IMR-90 (cell line): Measurements from ENCODE around the gene MAML1. TPM values are rescaled to one million over a fixed set of nuclear protein-coding genes. Genes with fewer than 3 reads are reported as not detected.

Experiments used
- ATAC-seq: fragments of 200-7000 bp; cut with Tn5 transposase; 2 replicates; pipeline ENCODE4 v1.9.1; 2020; ENCODE audit warnings: low read depth, mild to moderate bottlenecking, moderate library complexity
- BruUV-seq: library from RNA; stranded (reverse); fragments of 400-500 nt; replicated peaks from 2 replicates; lab custom pipeline; 2021; lab: Mats Ljungman, UMichigan
- CTCF ChIA-PET: fragments of 300-600 bp; formaldehyde crosslinking; extraction: SDS; loops from one replicate; lab custom pipeline; 2021; ENCODE audit warnings: antibody characterized with exemption; lab: Yijun Ruan, JAX
- POLR2A ChIA-PET: fragments of 300-600 bp; sonication (Branson Sonifier 250); formaldehyde crosslinking; loops from one replicate; lab custom pipeline; 2022; ENCODE audit warnings: antibody characterized with exemption; ENCODE audit not compliant: unreplicated experiment; lab: Charles Lee
- DNase-seq: peaks from one replicate; pipeline ENCODE4 v3.0.0; 2013
- H2AFZ ChIP-seq: replicated peaks from 2 replicates; pipeline ENCODE3; 2013; ENCODE audit warnings: low read length, mild to moderate bottlenecking; ENCODE audit not compliant: poor library complexity
- H2AK5ac ChIP-seq: 2 replicates; pipeline ENCODE4 v1.6.1; 2013; ENCODE audit warnings: low read depth, low read length, inconsistent platforms
- H2AK9ac ChIP-seq: replicated peaks from 2 replicates; pipeline ENCODE3; 2013; ENCODE audit warnings: mild to moderate bottlenecking, low read depth, low read length, moderate library complexity; ENCODE audit not compliant: poor library complexity
- H2BK120ac ChIP-seq: 2 replicates; pipeline ENCODE4 v1.6.1; 2013; ENCODE audit warnings: low read depth, low read length, inconsistent platforms
- H2BK15ac ChIP-seq: 3 replicates; pipeline ENCODE4 v1.6.1; 2013; ENCODE audit warnings: low read depth, low read length, inconsistent platforms
- H2BK20ac ChIP-seq: 2 replicates; pipeline ENCODE4 v1.6.1; 2013; ENCODE audit warnings: low read depth, mild to moderate bottlenecking, inconsistent platforms, low read length, moderate library complexity
- H2BK5ac ChIP-seq: 2 replicates; pipeline ENCODE4 v1.6.1; 2013; ENCODE audit warnings: mild to moderate bottlenecking, low read depth, low read length, inconsistent platforms; ENCODE audit not compliant: poor library complexity, severe bottlenecking
- H3K14ac ChIP-seq: replicated peaks from 2 replicates; pipeline ENCODE4 v1.6.1; 2013; ENCODE audit warnings: low read depth, low read length, inconsistent platforms
- H3K18ac ChIP-seq: 2 replicates; pipeline ENCODE4 v1.6.1; 2013; ENCODE audit warnings: low read depth, low read length, control low read depth
- H3K23ac ChIP-seq: 2 replicates; pipeline ENCODE4 v1.6.1; 2013; ENCODE audit warnings: low read depth, low read length, inconsistent platforms
- H3K27ac ChIP-seq: 2 replicates; pipeline ENCODE4 v1.5.1; 2013; ENCODE audit warnings: mild to moderate bottlenecking, control low read depth, low read length; ENCODE audit not compliant: insufficient read depth
- H3K27me3 ChIP-seq: 2 replicates; pipeline ENCODE4 v1.6.1; 2013; ENCODE audit warnings: low read length; ENCODE audit not compliant: control insufficient read depth, insufficient read depth
- H3K36me3 ChIP-seq: 2 replicates; pipeline ENCODE4 v1.6.1; 2013; ENCODE audit warnings: low read length, mixed read lengths; ENCODE audit not compliant: control insufficient read depth, insufficient read depth
- H3K4ac ChIP-seq: 2 replicates; pipeline ENCODE4 v1.6.1; 2013; ENCODE audit warnings: low read depth, low read length, inconsistent platforms
- H3K4me1 ChIP-seq: 2 replicates; pipeline ENCODE4 v1.6.1; 2013; ENCODE audit warnings: low read length, mixed read lengths; ENCODE audit not compliant: control insufficient read depth, insufficient read depth
- H3K4me2 ChIP-seq: 2 replicates; pipeline ENCODE4 v1.6.1; 2013; ENCODE audit warnings: low read depth, mild to moderate bottlenecking, control low read depth, low read length, moderate library complexity
- H3K4me3 ChIP-seq: 2 replicates; pipeline ENCODE4 v1.5.1; 2013; ENCODE audit warnings: low read depth, mild to moderate bottlenecking, control low read depth, low read length, moderate library complexity; ENCODE audit not compliant: insufficient read depth
- H3K56ac ChIP-seq: 2 replicates; pipeline ENCODE4 v1.6.1; 2013; ENCODE audit warnings: low read length, inconsistent platforms; ENCODE audit not compliant: insufficient read depth; ENCODE audit errors: extremely low read depth
- H3K79me1 ChIP-seq, 2 experiments: 2 replicates each; pipeline ENCODE4 v1.6.1; 2013; ENCODE audit warnings: low read length in 2 of 2, inconsistent platforms in 1 of 2, low read depth in 1 of 2
- H3K9ac ChIP-seq: 2 replicates; pipeline ENCODE4 v1.6.1; 2013; ENCODE audit warnings: low read depth, low read length, control low read depth
- H3K9me1 ChIP-seq: 2 replicates; pipeline ENCODE4 v1.6.1; 2013; ENCODE audit warnings: low read length, inconsistent platforms; ENCODE audit not compliant: insufficient read depth
- H3K9me3 ChIP-seq: 2 replicates; pipeline ENCODE4 v1.6.1; 2013; ENCODE audit warnings: low read length; ENCODE audit not compliant: control insufficient read depth, insufficient read depth
- H4K20me1 ChIP-seq: 2 replicates; pipeline ENCODE4 v1.6.1; 2013; ENCODE audit warnings: low read length, inconsistent platforms; ENCODE audit not compliant: insufficient read depth
- H4K5ac ChIP-seq: 2 replicates; pipeline ENCODE4 v1.6.1; 2013; ENCODE audit warnings: mild to moderate bottlenecking, low read depth, low read length, control low read depth
- H4K8ac ChIP-seq, 2 experiments: 2 replicates each; pipeline ENCODE4 v1.6.1; 2013; ENCODE audit warnings: low read depth in 2 of 2, low read length in 2 of 2, control low read depth in 1 of 2, inconsistent platforms in 1 of 2
- H4K91ac ChIP-seq: 2 replicates; pipeline ENCODE4 v1.6.1; 2013; ENCODE audit warnings: low read depth, low read length, inconsistent platforms; ENCODE audit not compliant: insufficient read depth
- CEBPB ChIP-seq: IDR thresholded peaks from 2 replicates; pipeline ENCODE4 v1.6.1; 2012; ENCODE audit warnings: low read depth, low read length, improper control_type of control experiment
- FOS ChIP-seq: fragments of 150-350 bp; IDR thresholded peaks from 2 replicates; pipeline ENCODE4 v1.6.1; 2016; ENCODE audit warnings: low read depth, low read length
- MAFK ChIP-seq: IDR thresholded peaks from 2 replicates; pipeline ENCODE4 v1.6.1; 2012; ENCODE audit warnings: low read depth, low read length, improper control_type of control experiment
- MAZ ChIP-seq: IDR thresholded peaks from 2 replicates; pipeline ENCODE4 v1.6.1; 2012; ENCODE audit warnings: low read depth, mild to moderate bottlenecking, low read length, improper control_type of control experiment, moderate library complexity, borderline replicate concordance
- NFE2L2 ChIP-seq: fragments of 150-350 bp; IDR thresholded peaks from 2 replicates; pipeline ENCODE4 v1.6.1; 2016; ENCODE audit warnings: low read depth, mild to moderate bottlenecking, low read length
- POLR2A ChIP-seq: IDR thresholded peaks from 2 replicates; pipeline ENCODE4 v1.6.1; 2012; ENCODE audit warnings: mild to moderate bottlenecking, low read depth, low read length
- RCOR1 ChIP-seq: IDR thresholded peaks from 2 replicates; pipeline ENCODE4 v1.6.1; 2012; ENCODE audit warnings: mild to moderate bottlenecking, low read length, improper control_type of control experiment; ENCODE audit not compliant: insufficient replicate concordance
- SMC3 ChIP-seq: fragments of 150-350 bp; IDR thresholded peaks from 2 replicates; pipeline ENCODE4 v1.6.1; 2016; ENCODE audit warnings: low read depth, mild to moderate bottlenecking, antibody characterized with exemption, low read length, moderate library complexity
- WGBS, 2 experiments: methylation state at CpG; one replicate each; pipeline versions ENCODE4 v1.1.5 to v1.1.7; 2013; ENCODE audit warnings: missing lambda C conversion rate in 2 of 2; ENCODE audit not compliant: insufficient read length in 1 of 2; ENCODE audit errors: extremely low coverage in 2 of 2; 5-methylcytosine and 5-hydroxymethylcytosine counted together
- dilution Hi-C: fragments of 300-500 bp; cut with HindIII; formaldehyde crosslinking; loops from one replicate; pipeline ENCODE4 v1.14.3; 2018; ENCODE audit warnings: low sequenced_read_pairs; ENCODE audit not compliant: unreplicated experiment
- in situ Hi-C: fragments of 300-500 bp; cut with MboI; formaldehyde crosslinking; loops from 3 replicates; pipeline ENCODE4 v1.14.3; 2019; ENCODE audit warnings: low sequenced_read_pairs, inconsistent platforms, mixed read lengths
- intact Hi-C: fragments of 100-400 bp; cut with micrococcal nuclease; formaldehyde crosslinking; loops from 2 replicates; pipeline ENCODE4 v1.10.0; 2022
- polyA plus RNA-seq, 3 experiments: library from polyadenylated mRNA; depleted of rRNA; stranded (reverse); fragments of >200 nt; gene quantifications; 2 replicates each; pipeline ENCODE4 v1.2.3, GENCODE V29; 2012; ENCODE audit warnings: low replicate concordance in 1 of 3
- total RNA-seq: library from RNA; depleted of rRNA; stranded (reverse); fragments of >200 nt; gene quantifications from 2 replicates; pipeline ENCODE4 v1.2.3, GENCODE V29; 2012
- TF ChIP-seq, protein P1 (sequence below): conservative IDR thresholded peaks from 2 replicates; pipeline ENCODE4 v1.5.1; 2012; ENCODE audit warnings: mild to moderate bottlenecking, low read depth, low read length, improper control_type of control experiment
- TF ChIP-seq, protein P2 (sequence below): fragments of 150-350 bp; IDR thresholded peaks from 2 replicates; pipeline ENCODE4 v1.6.1; 2016; ENCODE audit warnings: low read depth, mild to moderate bottlenecking, low read length, moderate library complexity, borderline replicate concordance

The MAML1 gene
- total and polyA plus RNA-seq, 2 of the 4 experiments (the other 2 are of a cell fraction): 4.7 to 10.2 TPM

DNA sequence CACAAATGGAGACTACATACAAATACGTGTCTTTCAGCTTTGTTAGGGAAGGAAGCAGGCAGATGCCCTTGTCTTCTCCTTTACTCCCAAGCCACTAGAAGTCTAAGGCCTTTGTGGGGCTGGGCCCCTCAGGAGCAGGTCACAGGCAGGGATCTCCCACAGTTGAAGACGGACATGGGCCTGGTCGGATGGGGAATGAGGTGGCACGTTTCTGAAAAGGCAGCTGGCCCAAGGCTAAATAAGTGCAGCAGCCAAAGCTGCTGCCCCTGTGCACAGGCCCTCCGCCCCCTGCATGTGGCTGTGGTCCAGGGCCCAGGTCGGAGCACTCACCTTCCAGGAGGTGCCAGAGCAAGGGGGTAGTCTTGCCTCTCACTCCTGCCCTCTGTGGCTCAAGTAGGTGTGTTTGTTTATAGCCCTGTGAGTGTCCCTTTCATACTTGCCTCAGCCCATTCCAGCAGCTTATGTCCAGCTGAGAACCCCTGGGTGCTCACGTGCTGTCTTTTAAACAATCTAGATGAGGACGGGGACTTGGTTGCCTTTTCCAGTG, 89.9 kb downstream of the MAML1 start:
- DNase-seq (no peak), ATAC-seq (no peak)
- dilution Hi-C loops (no loop called here), in situ Hi-C loops (no loop called here), intact Hi-C loops (loop anchor here (5.0 kb wide), 1 partner anchor 200 kb away; the partner anchor contains the start of gene HNRNPH1)
- Histone ChIP-seq H3K9me3 (no peaks in the 10 kb centered on the region), H3K56ac (no peak overlapping the region), H2BK120ac (no peak overlapping the region), H2AFZ (peak overlapping the region; percentile 61), H3K9me1 (peaks cover 36% of the 10 kb centered on the region), H3K4ac (no peak overlapping the region), H3K4me3 (peak overlapping the region; percentile 87), H2BK15ac (no peak overlapping the region), H3K4me2 (peak overlapping the region; percentile 95), H2AK9ac (peak overlapping the region; percentile 38), H3K14ac (peak overlapping the region; percentile 29; the same call in 1 of the 2 replicates), H2AK5ac (no peak overlapping the region), H3K23ac (peak overlapping the region; percentile 46), H2BK5ac (no peak overlapping the region), H3K18ac (no peak overlapping the region), H3K79me1 (peaks cover 19 to 74% of the 10 kb centered on the region in 2 experiments), H3K9ac (peak overlapping the region; percentile 35), H4K5ac (no peak overlapping the region), H3K4me1 (peaks cover 39% of the 10 kb centered on the region), H2BK20ac (no peak overlapping the region), H4K91ac (no peak overlapping the region), H4K8ac (no peak overlapping the region), H3K36me3 (peaks cover 50% of the 10 kb centered on the region), H4K20me1 (peaks cover 69% of the 10 kb centered on the region), H3K27ac (peak overlapping the region; percentile 5; the same call in 1 of the 2 replicates), H3K27me3 (no peaks in the 10 kb centered on the region)
- ChIA-PET POLR2A (interaction anchor here (0.7 kb wide), 1 partner anchor 199 kb away, joined by 5 read pairs; the partner anchor contains the start of gene HNRNPH1), CTCF (no interaction called here)
- BruUV-seq: no TSS peak
- 62% methylated on average over 3 of the region's 8 CpGs; no CpG with 5 or more reads in 1 of the 2 experiments for WGBS, 2 experiments
- TF ChIP-seq SMC3 (no peak), NFE2L2 (no peak), MAZ (no peak), CEBPB (no peak), POLR2A (no peak), FOS (no peak), RCOR1 (no peak), MAFK (no peak)
- TF ChIP-seq, protein P1, sequence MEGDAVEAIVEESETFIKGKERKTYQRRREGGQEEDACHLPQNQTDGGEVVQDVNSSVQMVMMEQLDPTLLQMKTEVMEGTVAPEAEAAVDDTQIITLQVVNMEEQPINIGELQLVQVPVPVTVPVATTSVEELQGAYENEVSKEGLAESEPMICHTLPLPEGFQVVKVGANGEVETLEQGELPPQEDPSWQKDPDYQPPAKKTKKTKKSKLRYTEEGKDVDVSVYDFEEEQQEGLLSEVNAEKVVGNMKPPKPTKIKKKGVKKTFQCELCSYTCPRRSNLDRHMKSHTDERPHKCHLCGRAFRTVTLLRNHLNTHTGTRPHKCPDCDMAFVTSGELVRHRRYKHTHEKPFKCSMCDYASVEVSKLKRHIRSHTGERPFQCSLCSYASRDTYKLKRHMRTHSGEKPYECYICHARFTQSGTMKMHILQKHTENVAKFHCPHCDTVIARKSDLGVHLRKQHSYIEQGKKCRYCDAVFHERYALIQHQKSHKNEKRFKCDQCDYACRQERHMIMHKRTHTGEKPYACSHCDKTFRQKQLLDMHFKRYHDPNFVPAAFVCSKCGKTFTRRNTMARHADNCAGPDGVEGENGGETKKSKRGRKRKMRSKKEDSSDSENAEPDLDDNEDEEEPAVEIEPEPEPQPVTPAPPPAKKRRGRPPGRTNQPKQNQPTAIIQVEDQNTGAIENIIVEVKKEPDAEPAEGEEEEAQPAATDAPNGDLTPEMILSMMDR: no peak
- TF ChIP-seq, protein P2, sequence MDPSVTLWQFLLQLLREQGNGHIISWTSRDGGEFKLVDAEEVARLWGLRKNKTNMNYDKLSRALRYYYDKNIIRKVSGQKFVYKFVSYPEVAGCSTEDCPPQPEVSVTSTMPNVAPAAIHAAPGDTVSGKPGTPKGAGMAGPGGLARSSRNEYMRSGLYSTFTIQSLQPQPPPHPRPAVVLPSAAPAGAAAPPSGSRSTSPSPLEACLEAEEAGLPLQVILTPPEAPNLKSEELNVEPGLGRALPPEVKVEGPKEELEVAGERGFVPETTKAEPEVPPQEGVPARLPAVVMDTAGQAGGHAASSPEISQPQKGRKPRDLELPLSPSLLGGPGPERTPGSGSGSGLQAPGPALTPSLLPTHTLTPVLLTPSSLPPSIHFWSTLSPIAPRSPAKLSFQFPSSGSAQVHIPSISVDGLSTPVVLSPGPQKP: no peak
